OCI-LY1 (cell line): Measurements from ENCODE around the gene TMPRSS11B.

Source experiments
- EZH2 ChIP-seq: fragments of 200-600 bp; sonication (generic), shearing (Covaris generic); IDR thresholded peaks from 2 replicates; pipeline ENCODE4 v1.8.0; 2017; ENCODE audit warnings: borderline replicate concordance, mixed run types, mild to moderate bottlenecking, antibody characterized with exemption, low read length, moderate library complexity, mixed read lengths
- TF ChIP-seq, protein P1 (sequence below): fragments of 200-600 bp; sonication (generic), shearing (Covaris generic); IDR thresholded peaks from 2 replicates; pipeline ENCODE4 v1.5.1; 2017; ENCODE audit warnings: mild to moderate bottlenecking, antibody characterized with exemption, low read length, moderate library complexity, mixed read lengths

DNA sequence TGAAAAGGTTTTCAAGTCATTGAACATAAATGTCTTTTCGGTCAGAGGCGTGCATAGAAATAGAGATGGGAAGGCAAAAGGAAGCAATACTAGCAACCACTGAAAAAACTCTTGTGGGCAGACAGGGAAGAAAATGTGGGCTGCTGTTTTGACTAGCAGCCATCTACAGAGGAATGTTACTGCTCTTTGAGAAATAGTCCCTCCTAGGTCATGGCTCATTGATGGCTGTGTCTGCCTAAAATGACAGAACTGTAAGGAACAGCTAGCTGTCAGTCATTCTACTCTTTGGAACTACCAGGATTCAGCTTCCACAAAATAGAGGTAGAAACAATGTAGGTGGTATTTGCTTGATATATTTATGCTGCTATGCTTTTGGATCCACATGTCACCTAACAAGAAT lies 26.9 kb upstream of the TMPRSS11B start:
- TF ChIP-seq, protein P1, sequence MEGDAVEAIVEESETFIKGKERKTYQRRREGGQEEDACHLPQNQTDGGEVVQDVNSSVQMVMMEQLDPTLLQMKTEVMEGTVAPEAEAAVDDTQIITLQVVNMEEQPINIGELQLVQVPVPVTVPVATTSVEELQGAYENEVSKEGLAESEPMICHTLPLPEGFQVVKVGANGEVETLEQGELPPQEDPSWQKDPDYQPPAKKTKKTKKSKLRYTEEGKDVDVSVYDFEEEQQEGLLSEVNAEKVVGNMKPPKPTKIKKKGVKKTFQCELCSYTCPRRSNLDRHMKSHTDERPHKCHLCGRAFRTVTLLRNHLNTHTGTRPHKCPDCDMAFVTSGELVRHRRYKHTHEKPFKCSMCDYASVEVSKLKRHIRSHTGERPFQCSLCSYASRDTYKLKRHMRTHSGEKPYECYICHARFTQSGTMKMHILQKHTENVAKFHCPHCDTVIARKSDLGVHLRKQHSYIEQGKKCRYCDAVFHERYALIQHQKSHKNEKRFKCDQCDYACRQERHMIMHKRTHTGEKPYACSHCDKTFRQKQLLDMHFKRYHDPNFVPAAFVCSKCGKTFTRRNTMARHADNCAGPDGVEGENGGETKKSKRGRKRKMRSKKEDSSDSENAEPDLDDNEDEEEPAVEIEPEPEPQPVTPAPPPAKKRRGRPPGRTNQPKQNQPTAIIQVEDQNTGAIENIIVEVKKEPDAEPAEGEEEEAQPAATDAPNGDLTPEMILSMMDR: no peak
- no peak for TF ChIP-seq EZH2
